VCaP (cell line): ENCODE data around the gene SMARCD2.
"Not testable (repeated sequence)": the region's sequence is repeated elsewhere in the genome, so short reads cannot be mapped to it uniquely, and the experiment has no call there.

Source experiments
- H3K27ac ChIP-seq: fragments of 450-650 bp; 2 replicates; pipeline ENCODE4 v1.5.1; 2017
- CTCF ChIP-seq: fragments of 450-650 bp; conservative IDR thresholded peaks from 2 replicates; pipeline ENCODE4 v1.5.1; 2017; ENCODE audit warnings: mild to moderate bottlenecking, moderate library complexity

The SMARCD2 gene

GRCh38 chr17:63805591-63805990, 36.9 kb downstream of the SMARCD2 start:
- no peak overlapping the region for H3K27ac ChIP-seq
- no peak for TF ChIP-seq CTCF

DNA sequence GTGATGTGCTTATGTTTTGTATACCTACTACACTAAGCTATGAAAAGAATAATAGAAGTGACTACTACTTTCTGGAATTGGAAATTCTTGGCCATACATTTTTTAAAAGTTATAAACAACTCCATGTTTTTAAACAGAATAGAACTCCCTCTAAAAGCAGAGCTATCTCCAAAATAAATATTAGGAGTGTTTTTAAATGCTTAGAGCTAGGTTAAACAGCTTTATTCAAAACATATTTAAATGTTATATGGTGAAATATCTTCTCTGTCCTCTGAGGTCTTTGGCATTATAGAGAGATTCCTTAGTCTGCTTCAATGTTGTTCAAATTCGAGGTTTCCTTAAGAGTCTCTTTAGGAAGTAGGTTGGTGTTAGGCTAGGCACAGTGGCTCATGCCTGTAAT, 38.2 kb downstream of the SMARCD2 start:
- no peak for TF ChIP-seq CTCF
- H3K27ac ChIP-seq, result no peak overlapping the region

GRCh38 chr17:63800783-63801182, 41.7 kb downstream of the SMARCD2 start:
- H3K27ac ChIP-seq, result no peak overlapping the region
- no peak for TF ChIP-seq CTCF

- no peak overlapping the region for H3K27ac ChIP-seq
- no peak for TF ChIP-seq CTCF
Measured at GRCh38 chr17:63798572-63799106, 43.8 kb downstream of the SMARCD2 start.

GRCh38 chr17:63796375-63796774, 46.1 kb downstream of the SMARCD2 start:
- not testable (repeated sequence) for H3K27ac ChIP-seq

- no peak overlapping the region for H3K27ac ChIP-seq
- no peak for TF ChIP-seq CTCF
Measured at GRCh38 chr17:63792055-63792729, 50.3 kb downstream of the SMARCD2 start.

DNA sequence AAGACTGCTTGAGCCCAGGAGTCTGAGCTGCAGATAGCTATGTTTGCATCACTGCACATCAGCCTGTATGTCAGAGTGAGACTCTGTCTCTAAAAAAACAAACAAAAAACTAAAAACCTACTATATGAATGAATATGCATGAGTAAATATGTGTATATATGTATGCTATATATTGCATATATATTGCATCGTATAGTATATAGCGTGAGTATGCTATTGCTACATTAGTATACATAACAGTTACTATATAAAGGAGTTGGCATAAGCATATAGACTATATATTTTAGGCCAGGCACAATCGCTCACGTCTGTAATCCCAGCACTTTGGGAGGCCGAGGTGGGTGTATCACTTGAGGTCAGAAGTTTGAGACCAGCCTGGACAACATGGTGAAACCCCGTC, 52.4 kb downstream of the SMARCD2 start:
- no peak overlapping the region for H3K27ac ChIP-seq
- TF ChIP-seq CTCF, result no peak

DNA sequence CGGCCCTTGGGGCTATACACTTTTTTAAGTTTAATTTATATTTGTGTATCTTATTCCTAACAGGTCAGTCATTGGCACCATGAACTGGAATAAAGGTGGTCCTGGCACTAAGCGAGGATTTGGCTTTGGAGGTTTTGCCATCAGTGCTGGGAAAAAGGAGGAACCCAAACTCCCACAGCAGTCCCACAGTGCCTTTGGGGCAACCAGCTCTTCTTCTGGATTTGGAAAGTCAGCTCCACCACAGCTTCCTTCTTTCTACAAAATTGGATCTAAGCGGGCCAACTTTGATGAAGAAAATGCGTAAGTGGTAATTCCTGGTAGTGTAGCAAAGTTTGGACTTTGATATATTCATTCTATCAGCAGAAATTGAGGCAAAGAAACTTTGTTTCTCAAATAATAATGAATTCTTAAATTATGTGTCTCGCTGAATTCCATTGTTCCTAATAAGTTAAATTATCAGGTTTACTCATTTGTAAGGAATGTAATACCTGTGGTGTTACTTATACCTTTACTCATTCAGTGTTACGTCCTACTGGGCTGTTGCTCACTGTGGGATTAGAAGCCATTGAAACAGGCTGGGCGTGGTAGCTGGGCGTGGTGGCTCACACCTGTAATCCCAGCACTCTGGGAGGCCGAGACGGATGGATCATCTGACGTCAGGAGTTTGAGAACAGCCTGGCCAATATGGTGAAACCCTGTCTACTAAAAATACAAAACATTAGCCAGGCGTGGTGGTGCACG, 55.3 kb downstream of the SMARCD2 start:
- TF ChIP-seq CTCF, result no peak
- no peak overlapping the region for H3K27ac ChIP-seq
